Measurements from ENCODE around the gene SPPL3.

The SPPL3 gene

GRCh38 chr12:120873226-120873625 lies 30.9 kb downstream of the SPPL3 start:
- Histone ChIP-seq H3K27ac (no peak overlapping the region), H3K79me2 (ENCODE audit: insufficient read depth, low read depth) (no peaks in the 10 kb centered on the region), H4K20me1 (ENCODE audit: insufficient read depth) (no peaks in the 10 kb centered on the region), H3K4me3 (IDR thresholded peaks at IDR 0.05; ENCODE audit: insufficient read depth, low read depth, low read length) (no peak overlapping the region), H3K4me1 (ENCODE audit: low read depth, poor library complexity, severe bottlenecking) (no peaks in the 10 kb centered on the region), H3K4me2 (no peak overlapping the region), H3K36me3 (ENCODE audit: insufficient read depth) (no peaks in the 10 kb centered on the region), H3K27me3 (ENCODE audit: insufficient read depth, low read depth) (no peaks in the 10 kb centered on the region), H2AFZ (ENCODE audit: low read depth) (no peak overlapping the region), H3K9ac (no peak overlapping the region)
- TF ChIP-seq CTCF (conservative IDR thresholded peaks at IDR 0.05; ENCODE audit: low read depth, low read length): no peak

GRCh38 chr12:120872487-120872886 lies 31.7 kb downstream of the SPPL3 start:
- H3K9ac ChIP-seq: no peak overlapping the region
- H3K36me3 ChIP-seq (ENCODE audit: insufficient read depth): no peaks in the 10 kb centered on the region
- TF ChIP-seq CTCF (conservative IDR thresholded peaks at IDR 0.05; ENCODE audit: low read depth, low read length): no peak
- H3K4me2 ChIP-seq: no peak overlapping the region
- H4K20me1 ChIP-seq (ENCODE audit: insufficient read depth): no peaks in the 10 kb centered on the region
- H3K4me3 ChIP-seq (IDR thresholded peaks at IDR 0.05; ENCODE audit: insufficient read depth, low read depth, low read length): no peak overlapping the region
- no peaks in the 10 kb centered on the region for H3K27me3 ChIP-seq (ENCODE audit: insufficient read depth, low read depth)
- H3K4me1 ChIP-seq (ENCODE audit: low read depth, poor library complexity, severe bottlenecking): no peaks in the 10 kb centered on the region
- no peak overlapping the region for H3K27ac ChIP-seq
- H2AFZ ChIP-seq (ENCODE audit: low read depth): no peak overlapping the region
- H3K79me2 ChIP-seq (ENCODE audit: insufficient read depth, low read depth): no peaks in the 10 kb centered on the region

GRCh38 chr12:120870415-120870814 lies 33.7 kb downstream of the SPPL3 start:
- no peak for TF ChIP-seq CTCF (conservative IDR thresholded peaks at IDR 0.05; ENCODE audit: low read depth, low read length)
- H3K4me3 ChIP-seq (IDR thresholded peaks at IDR 0.05; ENCODE audit: insufficient read depth, low read depth, low read length): no peak overlapping the region
- H3K9ac ChIP-seq: no peak overlapping the region
- no peak overlapping the region for H2AFZ ChIP-seq (ENCODE audit: low read depth)
- H3K4me1 ChIP-seq (ENCODE audit: low read depth, poor library complexity, severe bottlenecking): no peaks in the 10 kb centered on the region
- no peaks in the 10 kb centered on the region for H4K20me1 ChIP-seq (ENCODE audit: insufficient read depth)
- no peaks in the 10 kb centered on the region for H3K36me3 ChIP-seq (ENCODE audit: insufficient read depth)
- no peak overlapping the region for H3K27ac ChIP-seq
- no peaks in the 10 kb centered on the region for H3K27me3 ChIP-seq (ENCODE audit: insufficient read depth, low read depth)
- H3K79me2 ChIP-seq (ENCODE audit: insufficient read depth, low read depth): no peaks in the 10 kb centered on the region
- H3K4me2 ChIP-seq: no peak overlapping the region

- Histone ChIP-seq H3K79me2 (ENCODE audit: insufficient read depth, low read depth) (no peaks in the 10 kb centered on the region), H3K27me3 (ENCODE audit: insufficient read depth, low read depth) (no peaks in the 10 kb centered on the region), H3K4me3 (IDR thresholded peaks at IDR 0.05; ENCODE audit: insufficient read depth, low read depth, low read length) (no peak overlapping the region), H3K36me3 (ENCODE audit: insufficient read depth) (no peaks in the 10 kb centered on the region), H2AFZ (ENCODE audit: low read depth) (no peak overlapping the region), H3K27ac (no peak overlapping the region), H3K4me2 (no peak overlapping the region), H3K9ac (no peak overlapping the region), H4K20me1 (ENCODE audit: insufficient read depth) (no peaks in the 10 kb centered on the region), H3K4me1 (ENCODE audit: low read depth, poor library complexity, severe bottlenecking) (no peaks in the 10 kb centered on the region)
- TF ChIP-seq CTCF (conservative IDR thresholded peaks at IDR 0.05; ENCODE audit: low read depth, low read length): no peak
Measured at GRCh38 chr12:120869376-120869775, 34.8 kb downstream of the SPPL3 start.

GRCh38 chr12:120866108-120866507 lies 38.0 kb downstream of the SPPL3 start:
- H3K4me1 ChIP-seq (ENCODE audit: low read depth, poor library complexity, severe bottlenecking): no peaks in the 10 kb centered on the region
- H3K4me2 ChIP-seq: no peak overlapping the region
- H3K36me3 ChIP-seq (ENCODE audit: insufficient read depth): no peaks in the 10 kb centered on the region
- no peaks in the 10 kb centered on the region for H3K79me2 ChIP-seq (ENCODE audit: insufficient read depth, low read depth)
- H4K20me1 ChIP-seq (ENCODE audit: insufficient read depth): no peaks in the 10 kb centered on the region
- H3K9ac ChIP-seq: no peak overlapping the region
- no peak overlapping the region for H3K4me3 ChIP-seq (IDR thresholded peaks at IDR 0.05; ENCODE audit: insufficient read depth, low read depth, low read length)
- no peak overlapping the region for H3K27ac ChIP-seq
- H3K27me3 ChIP-seq (ENCODE audit: insufficient read depth, low read depth): no peaks in the 10 kb centered on the region
- no peak for TF ChIP-seq CTCF (conservative IDR thresholded peaks at IDR 0.05; ENCODE audit: low read depth, low read length)
- no peak overlapping the region for H2AFZ ChIP-seq (ENCODE audit: low read depth)
